BJ (cell line): ENCODE measurements around the gene KBTBD3. TPM values are rescaled to one million over a fixed set of nuclear protein-coding genes. Genes with fewer than 3 reads are reported as not detected.

Experiments used
- CTCF ChIA-PET: fragments of 350-600 bp; formaldehyde crosslinking; extraction: SDS; loops from one replicate; lab custom pipeline; 2021; ENCODE audit warnings: antibody characterized with exemption, inconsistent platforms; lab: Yijun Ruan, JAX
- POLR2A ChIA-PET: fragments of 300-600 bp; sonication (Branson Sonifier 250); formaldehyde crosslinking; extraction: SDS; loops from one replicate; lab custom pipeline; 2021; ENCODE audit warnings: antibody characterized with exemption; lab: Charles Lee
- DNase-seq: peaks from one replicate; pipeline ENCODE4 v3.0.0-alpha.2; 2011; ENCODE audit warnings: low read depth
- H3K27me3 ChIP-seq: 2 replicates; pipeline ENCODE4 v1.6.0; 2011; ENCODE audit warnings: low read length; ENCODE audit not compliant: control insufficient read depth, insufficient read depth
- H3K36me3 ChIP-seq: 2 replicates; pipeline ENCODE4 v1.5.1; 2011; ENCODE audit warnings: low read length; ENCODE audit not compliant: control insufficient read depth, insufficient read depth
- H3K4me3 ChIP-seq: 2 replicates; pipeline ENCODE4 v1.5.1; 2011; ENCODE audit warnings: low read depth, mild to moderate bottlenecking, control low read depth, low read length
- CTCF ChIP-seq: IDR thresholded peaks from 2 replicates; pipeline ENCODE4 v1.5.1; 2011; ENCODE audit warnings: low read depth, mild to moderate bottlenecking, control low read depth, inconsistent platforms, low read length, moderate library complexity; ENCODE audit not compliant: insufficient read depth
- polyA plus RNA-seq: library from polyadenylated mRNA; depleted of rRNA; stranded (reverse); fragments of >200 nt; gene quantifications from 2 replicates; pipeline ENCODE4 v1.2.3, GENCODE V29; 2011

The KBTBD3 gene
- polyA plus RNA-seq, 1 experiment = 1.2 TPM

GRCh38 chr11:106086850-106087249 lies 9.7 kb upstream of the KBTBD3 start:
- TF ChIP-seq CTCF = no peak
- H3K36me3 ChIP-seq = peaks cover 3% of the 10 kb centered on the region; the same call in 1 of the 2 replicates
- H3K4me3 ChIP-seq = no peak overlapping the region
- no peak for DNase-seq
- no peaks in the 10 kb centered on the region for H3K27me3 ChIP-seq
- CTCF ChIA-PET = interaction anchor here (1.1 to 1.4 kb wide), 4 partner anchors 13 to 498 kb away, joined by 3 to 7 read pairs (median 4); no protein-coding TSS in a partner anchor
- POLR2A ChIA-PET = interaction anchor here (1.0 kb wide), 1 partner anchor 10 kb away, joined by 9 read pairs; the partner anchor contains the start of genes AASDHPPT and KBTBD3

- POLR2A ChIA-PET = no interaction called here
- CTCF ChIA-PET = interaction anchor here (1.4 kb wide), 1 partner anchor 499 kb away, joined by 7 read pairs; no protein-coding TSS in a partner anchor
- H3K36me3 ChIP-seq = peaks cover 3% of the 10 kb centered on the region; the same call in 1 of the 2 replicates
- TF ChIP-seq CTCF = no peak
- H3K27me3 ChIP-seq = no peaks in the 10 kb centered on the region
- H3K4me3 ChIP-seq = no peak overlapping the region
- no peak for DNase-seq
These were observed 9.0 kb upstream of the KBTBD3 start for GRCh38 chr11:106086135-106086534.

GRCh38 chr11:106082096-106082495 lies 4.9 kb upstream of the KBTBD3 start:
- no peak for TF ChIP-seq CTCF
- POLR2A ChIA-PET = no interaction called here
- Histone ChIP-seq H3K36me3 (peaks cover 3% of the 10 kb centered on the region; the same call in 1 of the 2 replicates), H3K27me3 (no peaks in the 10 kb centered on the region), H3K4me3 (no peak overlapping the region)
- DNase-seq = no peak
- CTCF ChIA-PET = no interaction called here

GRCh38 chr11:106077609-106078455 lies 685 bp upstream of the KBTBD3 start, which contains the start of gene AASDHPPT:
TSS of gene AASDHPPT (plus strand) at chr11:106077662. CDS start at chr11:106077711, 49 bp downstream.
- DNase-seq = no peak
- H3K27me3 ChIP-seq = no peaks in the 10 kb centered on the region
- ChIA-PET CTCF (interaction anchor here (0.7 to 1.5 kb wide), 3 partner anchors 12 to 33 kb away, joined by 3 to 4 read pairs (median 4); no protein-coding TSS in a partner anchor), POLR2A (interaction anchor here (0.7 to 0.8 kb wide), 3 partner anchors 9 to 15 kb away, joined by 3 to 9 read pairs (median 9); no protein-coding TSS in a partner anchor)
- H3K4me3 ChIP-seq = peak within 1 kb of the TSS; percentile 96
- no peak for TF ChIP-seq CTCF
- H3K36me3 ChIP-seq = peaks cover 2% of the 10 kb centered on the region; the same call in 1 of the 2 replicates

GRCh38 chr11:106076171-106076918 lies 802 bp downstream of the KBTBD3 start:
- POLR2A ChIA-PET = no interaction called here

More at GRCh38 chr11:106076171-106076918, 802 bp downstream of the KBTBD3 start:
- CTCF ChIA-PET = interaction anchor here (0.9 to 1.5 kb wide), 3 partner anchors 11 to 32 kb away, joined by 3 to 4 read pairs (median 4); no protein-coding TSS in a partner anchor
- no peaks in the 10 kb centered on the region for H3K36me3 ChIP-seq
- DNase-seq = no peak
- TF ChIP-seq CTCF = no peak
- peak overlapping the region; percentile 96 for H3K4me3 ChIP-seq
- no peaks in the 10 kb centered on the region for H3K27me3 ChIP-seq
